Chondrocyte (in vitro differentiated cells): Measurements from ENCODE around the gene ZNF441. TPM values are rescaled to one million over a fixed set of nuclear protein-coding genes. Genes with fewer than 3 reads are reported as not detected.

Source experiments
- DNase-seq: peaks from one replicate; pipeline ENCODE4 v3.0.0; 2021; ENCODE audit warnings: mixed read lengths, low spot score
- H3K27ac Mint-ChIP-seq: one replicate; pipeline ENCODE4 v1.8.0; 2021; ENCODE audit warnings: mild to moderate bottlenecking, moderate library complexity, mixed read lengths; ENCODE audit not compliant: unreplicated experiment
- H3K27me3 Mint-ChIP-seq: 2 replicates; pipeline ENCODE4 v1.8.0; 2021; ENCODE audit warnings: low read depth, mixed read lengths
- H3K36me3 Mint-ChIP-seq: 2 replicates; pipeline ENCODE4 v1.8.0; 2021; ENCODE audit warnings: low read depth, mixed read lengths
- H3K4me1 Mint-ChIP-seq: 2 replicates; pipeline ENCODE4 v1.8.0; 2021; ENCODE audit warnings: low read depth, mild to moderate bottlenecking, mixed read lengths
- H3K4me3 Mint-ChIP-seq: one replicate; pipeline ENCODE4 v1.8.0; 2021; ENCODE audit warnings: mild to moderate bottlenecking, moderate library complexity, mixed read lengths; ENCODE audit not compliant: unreplicated experiment
- H3K9me3 Mint-ChIP-seq: 2 replicates; pipeline ENCODE4 v1.8.0; 2021; ENCODE audit warnings: low read depth, mixed read lengths
- total RNA-seq: library from RNA; stranded (reverse); gene quantifications from 3 replicates; pipeline ENCODE4 v1.2.1, GENCODE V29; 2021
- TF ChIP-seq, protein P1 (sequence below): fragments of 200-600 bp; sonication (generic); IDR thresholded peaks from 2 replicates; pipeline ENCODE4 v1.5.0; 2021; ENCODE audit warnings: antibody characterized with exemption, mild to moderate bottlenecking, moderate library complexity

The ZNF441 gene
- total RNA-seq, 1 donor from 2014 or later: 5.6 TPM

DNA sequence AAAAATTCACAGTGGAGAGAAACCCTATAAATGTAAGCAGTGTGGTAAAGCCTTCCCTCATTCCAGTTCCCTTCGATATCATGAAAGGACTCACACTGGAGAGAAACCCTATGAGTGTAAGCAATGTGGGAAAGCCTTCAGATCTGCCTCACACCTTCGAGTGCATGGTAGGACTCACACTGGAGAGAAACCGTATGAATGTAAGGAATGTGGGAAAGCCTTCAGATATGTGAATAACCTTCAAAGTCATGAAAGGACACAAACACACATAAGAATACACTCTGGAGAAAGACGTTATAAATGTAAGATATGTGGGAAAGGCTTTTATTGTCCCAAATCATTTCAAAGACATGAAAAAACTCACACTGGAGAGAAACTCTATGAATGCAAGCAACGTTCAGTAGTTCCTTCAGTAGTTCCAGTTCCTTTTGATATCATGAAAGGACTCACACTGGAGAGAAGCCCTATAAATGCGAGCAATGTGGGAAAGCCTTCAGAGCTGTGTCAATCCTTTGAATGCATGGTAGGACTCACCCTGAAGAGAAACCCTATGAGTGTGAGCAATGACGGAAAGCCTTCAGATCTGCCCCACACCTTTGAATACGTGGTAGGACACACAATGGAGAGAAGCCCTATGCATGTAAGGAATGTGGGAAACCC, 65.6 kb downstream of the ZNF441 start:
- Mint-ChIP-seq H3K4me1 (no peaks in the 10 kb centered on the region), H3K4me3 (no peak overlapping the region), H3K9me3 (peaks cover 58% of the 10 kb centered on the region), H3K27ac (no peak overlapping the region), H3K36me3 (peaks cover 68% of the 10 kb centered on the region), H3K27me3 (no peaks in the 10 kb centered on the region)
- DNase-seq: no peak
- TF ChIP-seq, protein P1, sequence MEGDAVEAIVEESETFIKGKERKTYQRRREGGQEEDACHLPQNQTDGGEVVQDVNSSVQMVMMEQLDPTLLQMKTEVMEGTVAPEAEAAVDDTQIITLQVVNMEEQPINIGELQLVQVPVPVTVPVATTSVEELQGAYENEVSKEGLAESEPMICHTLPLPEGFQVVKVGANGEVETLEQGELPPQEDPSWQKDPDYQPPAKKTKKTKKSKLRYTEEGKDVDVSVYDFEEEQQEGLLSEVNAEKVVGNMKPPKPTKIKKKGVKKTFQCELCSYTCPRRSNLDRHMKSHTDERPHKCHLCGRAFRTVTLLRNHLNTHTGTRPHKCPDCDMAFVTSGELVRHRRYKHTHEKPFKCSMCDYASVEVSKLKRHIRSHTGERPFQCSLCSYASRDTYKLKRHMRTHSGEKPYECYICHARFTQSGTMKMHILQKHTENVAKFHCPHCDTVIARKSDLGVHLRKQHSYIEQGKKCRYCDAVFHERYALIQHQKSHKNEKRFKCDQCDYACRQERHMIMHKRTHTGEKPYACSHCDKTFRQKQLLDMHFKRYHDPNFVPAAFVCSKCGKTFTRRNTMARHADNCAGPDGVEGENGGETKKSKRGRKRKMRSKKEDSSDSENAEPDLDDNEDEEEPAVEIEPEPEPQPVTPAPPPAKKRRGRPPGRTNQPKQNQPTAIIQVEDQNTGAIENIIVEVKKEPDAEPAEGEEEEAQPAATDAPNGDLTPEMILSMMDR: no peak

DNA sequence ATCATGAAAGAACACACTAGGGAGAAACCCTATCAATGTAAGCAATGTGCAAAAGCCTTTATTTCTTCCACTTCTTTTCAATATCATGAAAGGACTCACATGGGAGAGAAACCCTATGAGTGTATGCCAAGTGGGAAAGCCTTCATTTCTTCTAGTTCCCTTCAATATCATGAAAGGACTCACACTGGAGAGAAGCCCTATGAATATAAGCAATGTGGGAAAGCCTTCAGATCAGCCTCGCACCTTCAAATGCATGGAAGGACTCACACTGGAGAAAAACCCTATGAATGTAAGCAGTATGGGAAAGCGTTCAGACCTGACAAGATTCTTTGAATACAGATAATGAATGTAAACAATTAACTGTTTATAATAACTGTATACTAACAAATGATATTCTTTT, 66.7 kb downstream of the ZNF441 start:
- Mint-ChIP-seq H3K27me3 (no peaks in the 10 kb centered on the region), H3K4me3 (no peak overlapping the region), H3K4me1 (no peaks in the 10 kb centered on the region), H3K27ac (no peak overlapping the region), H3K36me3 (peaks cover 57% of the 10 kb centered on the region), H3K9me3 (peaks cover 49% of the 10 kb centered on the region)
- no peak for DNase-seq
- TF ChIP-seq, protein P1: no peak

Other genes with a start within 250 kb of the ZNF441 start
- 20.3 to 27.9 TPM (median 20.5 TPM) in 3 replicates for gene ECSIT, start 237.9 kb upstream of the ZNF441 start, total RNA-seq
- gene CNN1, start 228.1 kb upstream of the ZNF441 start, total RNA-seq: 20.1 to 213 TPM (median 199 TPM) in 3 replicates
- gene ELOF1, start 207.8 kb upstream of the ZNF441 start, total RNA-seq: 36.2 to 43.8 TPM (median 37.7 TPM) in 3 replicates
- gene ACP5, start 189.4 kb upstream of the ZNF441 start, total RNA-seq: 0.45 TPM in 1 of 3 replicates, not detected in the others
- 13.0 to 14.2 TPM (median 13.6 TPM) in 3 replicates for gene ZNF627, start 169.5 kb upstream of the ZNF441 start, total RNA-seq
- 3.7 to 5.5 TPM (median 3.8 TPM) in 3 replicates for gene ZNF823, start 28.1 kb upstream of the ZNF441 start, total RNA-seq
- 3.6 to 7.1 TPM (median 4.2 TPM) in 3 replicates for gene ZNF491, start 31.5 kb downstream of the ZNF441 start, total RNA-seq
- gene ZNF440, start 47.3 kb downstream of the ZNF441 start, total RNA-seq: 8.2 to 11.6 TPM (median 8.4 TPM) in 3 replicates
- 1.1 to 5.7 TPM (median 4.9 TPM) in 3 replicates for gene ZNF439, start 81.7 kb downstream of the ZNF441 start, total RNA-seq
- gene ZNF69, start 120.8 kb downstream of the ZNF441 start, total RNA-seq: 11.9 to 15.4 TPM (median 12.0 TPM) in 3 replicates
- gene ZNF700, start 158.1 kb downstream of the ZNF441 start, total RNA-seq: 4.8 to 8.1 TPM (median 5.5 TPM) in 3 replicates
- gene ZNF763, start 198.0 kb downstream of the ZNF441 start, total RNA-seq: 1.1 to 3.5 TPM (median 2.7 TPM) in 3 replicates